Keratinocyte (primary cell): Measurements from ENCODE around the gene NFYC. TPM values are rescaled to one million over a fixed set of nuclear protein-coding genes. Genes with fewer than 3 reads are reported as not detected.

Source experiments
- DNase-seq: peaks from one replicate; pipeline ENCODE4 v3.0.0-alpha.2; 2011; ENCODE audit warnings: low read depth, missing footprints, low spot score
- FAIRE-seq: peaks from 2 replicates; lab custom pipeline; 2011; peaks lifted over from hg19 to GRCh38; lab: Jason Lieb, UNC
- H2AFZ ChIP-seq: 2 replicates; pipeline ENCODE4 v1.6.0; 2012; ENCODE audit warnings: low read length, control low read depth, inconsistent platforms; ENCODE audit not compliant: control insufficient read depth
- H3K27ac ChIP-seq: 2 replicates; pipeline ENCODE4 v1.5.1; 2011; ENCODE audit warnings: low read length; ENCODE audit not compliant: control insufficient read depth, insufficient read depth
- H3K27me3 ChIP-seq: 3 replicates; pipeline ENCODE4 v1.6.0; 2011; ENCODE audit warnings: low read length; ENCODE audit not compliant: control insufficient read depth, insufficient read depth; ENCODE audit errors: extremely low read depth
- H3K36me3 ChIP-seq, 2 experiments: 2 replicates in 1 of 2; 3 replicates in 1 of 2; pipeline ENCODE4 v1.5.1; 2011; ENCODE audit warnings: low read length in 2 of 2, mild to moderate bottlenecking in 1 of 2; ENCODE audit not compliant: control insufficient read depth in 2 of 2, insufficient read depth in 2 of 2; ENCODE audit errors: extremely low read depth in 1 of 2
- H3K4me1 ChIP-seq: 3 replicates; pipeline ENCODE4 v1.5.1; 2011; ENCODE audit warnings: low read length; ENCODE audit not compliant: control insufficient read depth, insufficient read depth; ENCODE audit errors: extremely low read depth
- H3K4me2 ChIP-seq: 3 replicates; pipeline ENCODE4 v1.6.0; 2011; ENCODE audit warnings: low read depth, low read length; ENCODE audit not compliant: control insufficient read depth, insufficient read depth; ENCODE audit errors: extremely low read depth
- H3K4me3 ChIP-seq, 3 experiments: fragments of 200-600 bp in 1 of 3; sonication (generic) in 1 of 3; 2 replicates in 2 of 3; 3 replicates in 1 of 3; pipeline ENCODE4 v1.5.1; 2011 to 2016; ENCODE audit warnings: low read length in 3 of 3, mild to moderate bottlenecking in 3 of 3, control low read depth in 2 of 3, inconsistent platforms in 1 of 3, low read depth in 1 of 3, mixed read lengths in 1 of 3, mixed run types in 1 of 3, moderate library complexity in 1 of 3; ENCODE audit not compliant: control insufficient read depth in 2 of 3, insufficient read depth in 2 of 3; ENCODE audit errors: extremely low read depth in 1 of 3
- H3K79me2 ChIP-seq: 2 replicates; pipeline ENCODE4 v1.6.0; 2012; ENCODE audit warnings: low read length; ENCODE audit not compliant: control insufficient read depth, insufficient read depth
- H3K9ac ChIP-seq: 3 replicates; pipeline ENCODE4 v1.6.0; 2011; ENCODE audit warnings: low read length; ENCODE audit not compliant: control insufficient read depth, insufficient read depth; ENCODE audit errors: extremely low read depth
- H3K9me1 ChIP-seq: 3 replicates; pipeline ENCODE4 v1.6.0; 2011; ENCODE audit warnings: low read length; ENCODE audit not compliant: control insufficient read depth, insufficient read depth; ENCODE audit errors: extremely low read depth
- H3K9me3 ChIP-seq: 2 replicates; pipeline ENCODE4 v1.5.1; 2012; ENCODE audit warnings: low read depth, low read length; ENCODE audit not compliant: control insufficient read depth
- H4K20me1 ChIP-seq: 3 replicates; pipeline ENCODE4 v1.6.0; 2011; ENCODE audit warnings: low read length; ENCODE audit not compliant: control insufficient read depth, insufficient read depth; ENCODE audit errors: extremely low read depth
- CTCF ChIP-seq, 3 experiments: IDR thresholded peaks in 1 of 3; conservative IDR thresholded peaks in 1 of 3; optimal IDR thresholded peaks in 1 of 3; 2 replicates in 2 of 3; 3 replicates in 1 of 3; pipeline versions ENCODE3 to v1.5.1; 2011; ENCODE audit warnings: low read length in 3 of 3, mild to moderate bottlenecking in 3 of 3, moderate library complexity in 2 of 3, control low read depth in 1 of 3, inconsistent platforms in 1 of 3; ENCODE audit not compliant: insufficient read depth in 2 of 3; ENCODE audit errors: extremely low read depth in 1 of 3
- EZH2 ChIP-seq: IDR thresholded peaks from one replicate; pipeline ENCODE4 v1.6.1; 2012; ENCODE audit warnings: inconsistent platforms, mild to moderate bottlenecking, low read length, moderate library complexity
- dilution Hi-C: fragments of 300-500 bp; cut with MboI; formaldehyde crosslinking; loops from one replicate; pipeline ENCODE4 v1.7.0; 2020; ENCODE audit warnings: low sequenced_read_pairs; ENCODE audit not compliant: extremely low pct_ligation_motif_present
- polyA plus RNA-seq, 5 experiments: library from polyadenylated mRNA; depleted of rRNA in 3 of 5; stranded (reverse) in 3 of 5; stranded (forward) in 1 of 5; unstranded in 1 of 5; fragments of >200 nt; gene quantifications; 1 replicate in 1 of 5; 2 replicates in 3 of 5; 3 replicates in 1 of 5; pipeline versions ENCODE4 v1.2.1 to v1.2.3, GENCODE V29; 2011 to 2012; ENCODE audit warnings: missing spikeins in 2 of 5, low read depth in 1 of 5, low replicate concordance in 1 of 5

The NFYC gene
- polyA plus RNA-seq, 1 donor (not counting 4 experiments of a cell fraction or from before 2014, with no cell fraction given) = 32.4 TPM

DNA sequence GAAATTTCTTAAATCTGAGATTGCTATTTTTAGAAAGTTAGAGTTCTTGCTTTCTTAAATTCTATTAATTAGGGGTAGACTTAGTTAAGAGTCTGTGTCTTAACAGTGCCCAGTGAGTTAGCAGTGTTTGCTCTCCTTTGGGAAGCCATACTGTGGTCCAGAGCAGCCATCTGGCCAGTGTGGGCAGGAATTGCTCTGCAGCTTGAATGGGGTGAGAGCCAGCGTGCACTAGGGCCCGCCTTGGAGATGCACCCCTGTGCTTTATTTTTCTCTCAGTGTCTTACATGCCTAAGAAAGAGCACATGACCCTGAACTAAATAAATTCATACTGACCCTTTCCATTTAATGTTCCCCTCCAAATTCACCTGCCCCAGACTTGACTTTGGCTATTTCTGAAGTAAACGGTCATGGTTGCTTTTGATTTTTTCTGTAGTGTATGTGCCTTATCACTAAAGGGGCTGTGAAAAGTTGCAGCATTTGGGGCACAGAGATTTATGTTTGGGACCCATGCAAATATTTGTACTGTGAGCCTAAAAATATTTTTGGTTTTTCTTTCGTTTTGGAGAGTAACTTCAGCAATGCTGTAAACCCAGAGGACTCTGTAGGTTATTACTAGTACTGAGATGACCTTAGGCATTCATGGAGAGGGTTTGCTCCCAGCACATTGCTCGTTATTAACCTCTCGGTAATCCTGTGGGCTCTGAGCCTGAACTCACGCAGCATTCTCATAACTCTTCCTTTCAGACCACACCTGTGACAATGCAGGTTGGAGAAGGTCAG is 70.8 kb downstream of the NFYC start:
- Histone ChIP-seq H3K4me2 (no peak overlapping the region), H3K9ac (no peak overlapping the region), H3K9me1 (no peaks in the 10 kb centered on the region), H4K20me1 (no peaks in the 10 kb centered on the region), H3K79me2 (no peaks in the 10 kb centered on the region), H2AFZ (no peak overlapping the region), H3K27me3 (no peaks in the 10 kb centered on the region), H3K4me3 (no peak overlapping the region), H3K36me3 (peaks cover 39 to 47% of the 10 kb centered on the region in 2 experiments), H3K9me3 (no peaks in the 10 kb centered on the region), H3K27ac (no peak overlapping the region), H3K4me1 (no peaks in the 10 kb centered on the region)
- TF ChIP-seq EZH2 (no peak), CTCF (optimal IDR thresholded peaks at IDR 0.05 in 1 of 3, IDR thresholded peaks at IDR 0.05 in 1 of 3, conservative IDR thresholded peaks at IDR 0.05 in 1 of 3; ENCODE audit: extremely low read depth in 1 of 3, insufficient read depth in 2 of 3, low read length in 3 of 3) (no peak)
- dilution Hi-C loops = no loop called here
- DNase-seq = no peak
- no peak for FAIRE-seq

GRCh38 chr1:40763742-40764532 is 72.4 kb downstream of the NFYC start:
- Histone ChIP-seq H4K20me1 (no peaks in the 10 kb centered on the region), H3K27me3 (no peaks in the 10 kb centered on the region), H3K79me2 (no peaks in the 10 kb centered on the region), H2AFZ (no peak overlapping the region), H3K9me1 (no peaks in the 10 kb centered on the region), H3K9ac (no peak overlapping the region), H3K36me3 (peaks cover 34 to 38% of the 10 kb centered on the region in 2 experiments), H3K4me2 (no peak overlapping the region), H3K27ac (no peak overlapping the region), H3K9me3 (no peaks in the 10 kb centered on the region), H3K4me1 (no peaks in the 10 kb centered on the region), H3K4me3 (no peak overlapping the region)
- FAIRE-seq (no peak), DNase-seq (no peak)
- TF ChIP-seq EZH2 (no peak), CTCF (optimal IDR thresholded peaks at IDR 0.05 in 1 of 3, IDR thresholded peaks at IDR 0.05 in 1 of 3, conservative IDR thresholded peaks at IDR 0.05 in 1 of 3; ENCODE audit: extremely low read depth in 1 of 3, insufficient read depth in 2 of 3, low read length in 3 of 3) (no peak)
- dilution Hi-C loops = no loop called here
